Endodermal cell (in vitro differentiated cells): Measurements from ENCODE around the gene CSF3R. TPM values are rescaled to one million over a fixed set of nuclear protein-coding genes. Genes with fewer than 3 reads are reported as not detected.

Experiments
- DNase-seq: peaks from one replicate; pipeline ENCODE4 v3.0.0-alpha.2; 2017
- H3K27ac ChIP-seq: 2 replicates; pipeline ENCODE4 v1.5.1; 2013; ENCODE audit warnings: mild to moderate bottlenecking, low read depth, low read length, moderate library complexity
- H3K27me3 ChIP-seq: 2 replicates; pipeline ENCODE4 v1.6.1; 2013; ENCODE audit warnings: mild to moderate bottlenecking, low read length, moderate library complexity; ENCODE audit not compliant: insufficient read depth, control insufficient read depth, poor library complexity, severe bottlenecking
- H3K36me3 ChIP-seq: 2 replicates; pipeline ENCODE4 v1.7.0; 2013; ENCODE audit warnings: mild to moderate bottlenecking, low read length, moderate library complexity; ENCODE audit not compliant: control insufficient read depth, insufficient read depth
- H3K4me1 ChIP-seq: one replicate; pipeline ENCODE4 v1.7.0; 2013; ENCODE audit warnings: low read length; ENCODE audit not compliant: control insufficient read depth, insufficient read depth
- H3K4me3 ChIP-seq: 2 replicates; pipeline ENCODE4 v1.5.1; 2013; ENCODE audit warnings: mild to moderate bottlenecking, low read length, moderate library complexity
- H3K9ac ChIP-seq: 2 replicates; pipeline ENCODE4 v1.6.1; 2013; ENCODE audit warnings: mild to moderate bottlenecking, low read length, moderate library complexity; ENCODE audit not compliant: poor library complexity, severe bottlenecking; ENCODE audit errors: extremely low read depth
- H3K9me3 ChIP-seq: 2 replicates; pipeline ENCODE4 v1.6.1; 2013; ENCODE audit warnings: mild to moderate bottlenecking, low read length, moderate library complexity; ENCODE audit not compliant: control insufficient read depth
- H3K27ac Mint-ChIP-seq: 2 replicates; pipeline ENCODE4 v1.8.0; 2020; ENCODE audit warnings: mixed read lengths
- H3K27me3 Mint-ChIP-seq: 2 replicates; pipeline ENCODE4 v1.8.0; 2021; ENCODE audit warnings: mild to moderate bottlenecking, mixed read lengths; ENCODE audit not compliant: insufficient read depth
- H3K36me3 Mint-ChIP-seq: 2 replicates; pipeline ENCODE4 v1.8.0; 2020; ENCODE audit warnings: low read depth, mixed read lengths
- H3K4me1 Mint-ChIP-seq: 2 replicates; pipeline ENCODE4 v1.8.0; 2020; ENCODE audit warnings: mixed read lengths
- H3K4me3 Mint-ChIP-seq: 2 replicates; pipeline ENCODE4 v1.8.0; 2020; ENCODE audit warnings: mild to moderate bottlenecking, moderate library complexity, mixed read lengths
- H3K9me3 Mint-ChIP-seq: 2 replicates; pipeline ENCODE4 v1.8.0; 2020; ENCODE audit warnings: mild to moderate bottlenecking, mixed read lengths
- CTCF ChIP-seq: fragments of 200-600 bp; sonication (generic); conservative IDR thresholded peaks from 2 replicates; pipeline ENCODE4 v1.5.0; 2021; ENCODE audit warnings: antibody characterized with exemption, mild to moderate bottlenecking
- WGBS, 2 experiments: methylation state at CpG; one replicate each; pipeline versions ENCODE4 v1.1.5 to v1.1.7; 2013; ENCODE audit warnings: missing lambda C conversion rate in 2 of 2, mixed read lengths in 1 of 2; ENCODE audit not compliant: insufficient coverage in 1 of 2, insufficient read length in 1 of 2; 5-methylcytosine and 5-hydroxymethylcytosine counted together
- total RNA-seq, 2 donors: library from RNA; stranded (reverse); fragmentation: NEBNext Ultra II Directional in 1 of 2; extraction: Animal tissue kit (Norgen Biotek cat#: 25700) in 1 of 2; gene quantifications; 2 replicates in 1 of 2; 3 replicates in 1 of 2; pipeline ENCODE4 v1.2.1, GENCODE V29; 2021

Gene CSF3R
- total RNA-seq, 2 donors from 2014 or later = 1.5 TPM

- H3K27ac Mint-ChIP-seq = no peak overlapping the region
- Histone ChIP-seq H3K4me1 (no peaks in the 10 kb centered on the region), H3K9me3 (no peaks in the 10 kb centered on the region), H3K27me3 (no peaks in the 10 kb centered on the region), H3K9ac (no peak overlapping the region), H3K27ac (no peak overlapping the region), H3K36me3 (no peaks in the 10 kb centered on the region), H3K4me3 (no peak overlapping the region)
- DNase-seq = no peak
- H3K36me3 Mint-ChIP-seq = peaks cover 27% of the 10 kb centered on the region
- no peak for TF ChIP-seq CTCF
- no peaks in the 10 kb centered on the region for H3K27me3 Mint-ChIP-seq
- 77 to 88% methylated on average over 1 of the region's 1 CpG for WGBS, 2 experiments
- H3K4me3 Mint-ChIP-seq = no peak overlapping the region
- H3K4me1 Mint-ChIP-seq = no peaks in the 10 kb centered on the region
- no peaks in the 10 kb centered on the region for H3K9me3 Mint-ChIP-seq
Observed at GRCh38 chr1:36433102-36433501, 49.6 kb downstream of the CSF3R start.

GRCh38 chr1:36432616-36433015 lies 50.1 kb downstream of the CSF3R start:
- no peak for TF ChIP-seq CTCF
- Mint-ChIP-seq H3K4me3 (no peak overlapping the region), H3K27ac (no peak overlapping the region)

GRCh38 chr1:36425791-36426190 lies 56.9 kb downstream of the CSF3R start:
- no peaks in the 10 kb centered on the region for H3K4me1 Mint-ChIP-seq
- Histone ChIP-seq H3K27me3 (no peaks in the 10 kb centered on the region), H3K9ac (no peak overlapping the region), H3K4me3 (no peak overlapping the region), H3K4me1 (no peaks in the 10 kb centered on the region), H3K9me3 (no peaks in the 10 kb centered on the region), H3K27ac (no peak overlapping the region), H3K36me3 (no peaks in the 10 kb centered on the region)
- TF ChIP-seq CTCF = no peak
- no peak for DNase-seq
- no peak overlapping the region for H3K4me3 Mint-ChIP-seq
- H3K27ac Mint-ChIP-seq = no peak overlapping the region
- H3K9me3 Mint-ChIP-seq = no peaks in the 10 kb centered on the region
- H3K27me3 Mint-ChIP-seq = no peaks in the 10 kb centered on the region
- WGBS, 2 experiments = 85 to 92% methylated on average over 4 of the region's 4 CpGs
- peaks cover 9% of the 10 kb centered on the region for H3K36me3 Mint-ChIP-seq

More at GRCh38 chr1:36432616-36433015, 50.1 kb downstream of the CSF3R start:
- Histone ChIP-seq H3K27me3 (no peaks in the 10 kb centered on the region), H3K4me1 (no peaks in the 10 kb centered on the region), H3K36me3 (no peaks in the 10 kb centered on the region), H3K9me3 (no peaks in the 10 kb centered on the region), H3K9ac (no peak overlapping the region), H3K27ac (no peak overlapping the region), H3K4me3 (no peak overlapping the region)
- Mint-ChIP-seq H3K36me3 (peaks cover 27% of the 10 kb centered on the region), H3K4me1 (no peaks in the 10 kb centered on the region), H3K27me3 (no peaks in the 10 kb centered on the region), H3K9me3 (no peaks in the 10 kb centered on the region)
- no peak for DNase-seq
- WGBS, 2 experiments = 89 to 94% methylated on average over 2 to 4 of the region's 4 CpGs
